ENCODE data around the gene NPIPB2.

DNA sequence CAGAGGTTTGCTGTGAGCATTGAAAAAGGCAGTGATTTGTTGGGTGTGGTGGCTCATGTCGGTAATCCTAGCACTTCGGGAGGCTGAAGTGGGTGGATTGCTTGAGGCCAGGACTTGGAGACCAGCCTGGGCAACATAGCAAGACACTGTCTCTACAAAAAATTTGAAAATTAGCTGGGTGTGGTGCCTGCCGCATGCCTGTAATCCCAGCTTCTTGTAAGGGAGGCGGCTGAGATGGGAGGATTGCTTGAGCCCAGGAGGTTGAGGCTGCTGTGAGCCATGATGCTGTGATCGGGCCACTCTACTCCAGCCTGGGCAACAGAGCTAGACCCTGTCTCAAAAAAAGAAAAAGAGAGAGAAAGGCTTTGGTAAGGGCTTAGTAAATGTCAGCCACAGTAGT is 7.0 kb upstream of the NPIPB2 start:
- TF ChIP-seq, protein P1, sequence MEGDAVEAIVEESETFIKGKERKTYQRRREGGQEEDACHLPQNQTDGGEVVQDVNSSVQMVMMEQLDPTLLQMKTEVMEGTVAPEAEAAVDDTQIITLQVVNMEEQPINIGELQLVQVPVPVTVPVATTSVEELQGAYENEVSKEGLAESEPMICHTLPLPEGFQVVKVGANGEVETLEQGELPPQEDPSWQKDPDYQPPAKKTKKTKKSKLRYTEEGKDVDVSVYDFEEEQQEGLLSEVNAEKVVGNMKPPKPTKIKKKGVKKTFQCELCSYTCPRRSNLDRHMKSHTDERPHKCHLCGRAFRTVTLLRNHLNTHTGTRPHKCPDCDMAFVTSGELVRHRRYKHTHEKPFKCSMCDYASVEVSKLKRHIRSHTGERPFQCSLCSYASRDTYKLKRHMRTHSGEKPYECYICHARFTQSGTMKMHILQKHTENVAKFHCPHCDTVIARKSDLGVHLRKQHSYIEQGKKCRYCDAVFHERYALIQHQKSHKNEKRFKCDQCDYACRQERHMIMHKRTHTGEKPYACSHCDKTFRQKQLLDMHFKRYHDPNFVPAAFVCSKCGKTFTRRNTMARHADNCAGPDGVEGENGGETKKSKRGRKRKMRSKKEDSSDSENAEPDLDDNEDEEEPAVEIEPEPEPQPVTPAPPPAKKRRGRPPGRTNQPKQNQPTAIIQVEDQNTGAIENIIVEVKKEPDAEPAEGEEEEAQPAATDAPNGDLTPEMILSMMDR (IDR thresholded peaks at IDR 0.05; ENCODE audit: low read depth, low read length) = no peak
- no peak for TF ChIP-seq EZH2phosphoT487 (IDR thresholded peaks at IDR 0.05; ENCODE audit: low read depth)

Data from OCI-LY3 (cell line).